Keratinocyte (primary cell): ENCODE measurements around the gene SEMA7A.

ENCODE experiments used
- CTCF ChIP-seq, 3 experiments: IDR thresholded peaks in 1 of 3; conservative IDR thresholded peaks in 1 of 3; optimal IDR thresholded peaks in 1 of 3; 2 replicates in 2 of 3; 3 replicates in 1 of 3; pipeline versions ENCODE3 to v1.5.1; 2011; ENCODE audit warnings: low read length in 3 of 3, mild to moderate bottlenecking in 3 of 3, moderate library complexity in 2 of 3, control low read depth in 1 of 3, inconsistent platforms in 1 of 3; ENCODE audit not compliant: insufficient read depth in 2 of 3; ENCODE audit errors: extremely low read depth in 1 of 3
- EZH2 ChIP-seq: IDR thresholded peaks from one replicate; pipeline ENCODE4 v1.6.1; 2012; ENCODE audit warnings: inconsistent platforms, mild to moderate bottlenecking, low read length, moderate library complexity

- TF ChIP-seq CTCF (optimal IDR thresholded peaks at IDR 0.05 in 1 of 3, IDR thresholded peaks at IDR 0.05 in 1 of 3, conservative IDR thresholded peaks at IDR 0.05 in 1 of 3; ENCODE audit: extremely low read depth in 1 of 3, insufficient read depth in 2 of 3, low read length in 3 of 3) (no peak), EZH2 (no peak)
Observed at GRCh38 chr15:74410502-74410901, 23.3 kb downstream of the SEMA7A start.
